ENCODE data around the gene MYOD1.

MYOD1 gene

DNA sequence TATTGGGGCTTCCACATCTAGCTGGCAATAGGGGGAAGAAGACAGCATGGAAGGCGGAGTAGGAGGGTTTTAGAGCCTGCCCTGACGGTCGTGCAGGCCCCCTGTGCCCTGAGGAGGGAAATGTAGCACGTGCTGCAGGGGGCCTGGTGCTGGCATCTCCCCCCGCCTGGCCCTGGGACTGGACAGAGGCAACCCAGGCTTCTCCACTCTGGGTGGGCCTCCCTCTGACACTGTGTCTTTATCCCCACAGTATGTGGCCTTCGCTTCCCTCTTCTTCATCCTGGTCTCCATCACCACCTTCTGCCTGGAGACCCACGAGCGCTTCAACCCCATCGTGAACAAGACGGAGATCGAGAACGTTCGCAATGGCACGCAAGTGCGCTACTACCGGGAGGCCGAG is 52.0 kb downstream of the MYOD1 start:
- DNase-seq (ENCODE audit: low read depth): no peak

Data from stimulated activated CD4-positive, alpha-beta T cell treated with anti-CD3 and anti-CD28 coated beads, Interleukin-2, amount 100 ng/mL, for 4 hours (primary cell).